ENCODE results near the gene FBXO34. TPM values are rescaled to one million over a fixed set of nuclear protein-coding genes. Genes with fewer than 3 reads are reported as not detected.

The FBXO34 gene, protein sequence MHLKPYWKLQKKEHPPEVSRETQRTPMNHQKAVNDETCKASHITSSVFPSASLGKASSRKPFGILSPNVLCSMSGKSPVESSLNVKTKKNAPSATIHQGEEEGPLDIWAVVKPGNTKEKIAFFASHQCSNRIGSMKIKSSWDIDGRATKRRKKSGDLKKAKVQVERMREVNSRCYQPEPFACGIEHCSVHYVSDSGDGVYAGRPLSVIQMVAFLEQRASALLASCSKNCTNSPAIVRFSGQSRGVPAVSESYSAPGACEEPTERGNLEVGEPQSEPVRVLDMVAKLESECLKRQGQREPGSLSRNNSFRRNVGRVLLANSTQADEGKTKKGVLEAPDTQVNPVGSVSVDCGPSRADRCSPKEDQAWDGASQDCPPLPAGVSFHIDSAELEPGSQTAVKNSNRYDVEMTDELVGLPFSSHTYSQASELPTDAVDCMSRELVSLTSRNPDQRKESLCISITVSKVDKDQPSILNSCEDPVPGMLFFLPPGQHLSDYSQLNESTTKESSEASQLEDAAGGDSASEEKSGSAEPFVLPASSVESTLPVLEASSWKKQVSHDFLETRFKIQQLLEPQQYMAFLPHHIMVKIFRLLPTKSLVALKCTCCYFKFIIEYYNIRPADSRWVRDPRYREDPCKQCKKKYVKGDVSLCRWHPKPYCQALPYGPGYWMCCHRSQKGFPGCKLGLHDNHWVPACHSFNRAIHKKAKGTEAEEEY
- total RNA-seq, result 10 to 100 TPM; 16.3 to 30.1 TPM

DNA sequence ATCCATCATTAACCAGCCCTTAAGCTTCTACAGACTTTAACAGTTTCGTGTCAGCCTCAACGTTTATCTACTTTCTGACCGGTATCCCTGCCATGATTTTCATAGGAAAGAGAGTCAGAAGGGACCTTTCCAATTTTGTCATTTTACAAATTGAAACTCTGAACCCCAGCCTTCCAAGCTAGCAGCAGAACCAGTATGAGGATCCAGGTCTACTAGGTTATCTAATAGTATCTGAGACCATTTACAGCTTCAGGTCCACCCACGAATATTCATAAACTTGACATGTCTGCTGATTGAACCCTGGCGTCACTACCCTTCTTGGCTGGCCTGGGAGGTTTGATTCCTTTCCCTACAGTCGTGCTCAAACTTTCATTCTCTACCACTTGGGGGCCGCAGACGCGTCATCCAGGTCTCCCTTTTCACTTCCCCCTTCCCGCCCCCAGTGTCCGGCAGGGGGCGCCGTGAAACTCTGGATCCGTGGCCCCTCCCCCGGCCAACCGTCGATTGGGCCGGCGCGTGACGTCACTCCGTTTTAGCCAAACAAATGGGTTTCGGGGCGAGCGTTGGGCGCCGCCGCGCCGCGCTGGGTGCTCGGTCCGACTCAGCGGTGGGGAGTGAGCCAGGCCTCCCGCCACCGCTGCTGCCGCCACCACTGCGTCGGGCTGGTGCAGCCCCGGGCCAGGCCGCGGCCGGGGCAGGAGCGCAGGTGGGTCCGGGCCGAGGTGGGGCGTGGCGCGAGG lies at the start of gene FBXO34:
TSS of gene FBXO34 (plus strand) at position 590 of the 740 bp plus-strand sequence. CDS start 78,970 bp downstream, outside the sequence.
- Mint-ChIP-seq H3K9me3 (no peaks in the 10 kb centered on the region), H3K36me3 (ENCODE audit: low read depth) (no peaks in the 10 kb centered on the region), H3K27ac (peak within 1 kb of the TSS; percentile 90), H3K27me3 (no peaks in the 10 kb centered on the region), H3K4me3 (peak within 1 kb of the TSS; percentile 89), H3K4me1 (peaks cover 17% of the 10 kb centered on the region)
- peak; percentile 91 for ATAC-seq (replicated peaks)

DNA sequence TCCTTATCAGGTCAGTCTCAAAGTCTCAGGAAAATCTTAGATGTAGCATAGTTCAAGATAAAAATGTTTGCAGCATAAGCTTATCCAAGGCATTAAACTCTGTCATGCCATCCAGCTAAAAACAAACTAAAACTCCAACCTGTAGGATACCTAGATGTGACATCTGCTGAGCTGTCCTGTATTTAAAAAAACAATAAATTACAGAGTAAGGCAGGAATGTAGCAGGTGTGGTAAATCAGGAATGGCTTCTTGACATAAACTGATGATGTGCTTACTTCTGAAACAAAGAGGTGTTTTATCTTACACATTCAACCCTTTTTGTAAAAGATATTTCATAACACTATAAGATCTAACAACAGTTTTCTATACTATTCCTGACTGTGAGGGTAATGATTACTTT lies 49.3 kb upstream of the FBXO34 start:
- Mint-ChIP-seq H3K27me3 (peaks cover 7% of the 10 kb centered on the region), H3K4me3 (no peak overlapping the region), H3K4me1 (peaks cover 6% of the 10 kb centered on the region), H3K27ac (peak overlapping the region; percentile 8), H3K36me3 (ENCODE audit: low read depth) (no peaks in the 10 kb centered on the region), H3K9me3 (peaks cover 8% of the 10 kb centered on the region)
- ATAC-seq (replicated peaks), result no peak

- no peaks in the 10 kb centered on the region for H3K36me3 Mint-ChIP-seq (ENCODE audit: low read depth)
- H3K9me3 Mint-ChIP-seq, result peaks cover 8% of the 10 kb centered on the region
- no peak overlapping the region for H3K4me3 Mint-ChIP-seq
- peaks cover 7% of the 10 kb centered on the region for H3K27me3 Mint-ChIP-seq
- H3K4me1 Mint-ChIP-seq, result peaks cover 6% of the 10 kb centered on the region
- no peak for ATAC-seq (replicated peaks)
- H3K27ac Mint-ChIP-seq, result no peak overlapping the region
Measured at GRCh38 chr14:55223364-55223763, 47.9 kb upstream of the FBXO34 start.

DNA sequence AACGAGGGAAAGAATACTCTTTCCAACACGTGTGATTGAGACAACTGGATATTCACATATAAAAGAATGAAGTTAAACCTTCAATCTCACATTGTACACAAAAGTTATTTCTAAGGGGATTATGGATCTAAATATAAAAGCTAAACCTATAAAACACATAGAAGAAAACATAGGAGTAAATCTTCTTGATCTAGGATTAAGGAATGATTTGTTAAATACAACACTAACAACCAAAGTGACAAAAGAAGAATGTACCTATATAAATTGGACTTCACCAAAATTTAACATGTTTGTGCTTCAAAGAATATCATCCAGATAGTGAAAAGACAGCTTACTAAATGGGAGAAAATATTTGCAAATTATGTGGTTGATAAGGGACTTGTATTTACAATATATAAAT lies 43.0 kb upstream of the FBXO34 start:
- H3K4me3 Mint-ChIP-seq, result no peak overlapping the region
- H3K27me3 Mint-ChIP-seq, result peaks cover 7% of the 10 kb centered on the region
- no peak for ATAC-seq (replicated peaks)
- no peaks in the 10 kb centered on the region for H3K36me3 Mint-ChIP-seq (ENCODE audit: low read depth)
- H3K27ac Mint-ChIP-seq, result no peak overlapping the region
- H3K4me1 Mint-ChIP-seq, result no peaks in the 10 kb centered on the region
- H3K9me3 Mint-ChIP-seq, result peaks cover 8% of the 10 kb centered on the region

- Mint-ChIP-seq H3K4me1 (no peaks in the 10 kb centered on the region), H3K27ac (no peak overlapping the region), H3K36me3 (ENCODE audit: low read depth) (no peaks in the 10 kb centered on the region), H3K27me3 (peaks cover 7% of the 10 kb centered on the region), H3K4me3 (no peak overlapping the region), H3K9me3 (no peaks in the 10 kb centered on the region)
- no peak for ATAC-seq (replicated peaks)
Measured at GRCh38 chr14:55233591-55233990, 37.6 kb upstream of the FBXO34 start.

GRCh38 chr14:55238019-55238680 lies 33.1 kb upstream of the FBXO34 start:
- Mint-ChIP-seq H3K27me3 (peaks cover 14% of the 10 kb centered on the region), H3K4me3 (no peak overlapping the region), H3K36me3 (ENCODE audit: low read depth) (no peaks in the 10 kb centered on the region), H3K9me3 (no peaks in the 10 kb centered on the region), H3K4me1 (no peaks in the 10 kb centered on the region), H3K27ac (no peak overlapping the region)
- ATAC-seq (replicated peaks), result no peak

DNA sequence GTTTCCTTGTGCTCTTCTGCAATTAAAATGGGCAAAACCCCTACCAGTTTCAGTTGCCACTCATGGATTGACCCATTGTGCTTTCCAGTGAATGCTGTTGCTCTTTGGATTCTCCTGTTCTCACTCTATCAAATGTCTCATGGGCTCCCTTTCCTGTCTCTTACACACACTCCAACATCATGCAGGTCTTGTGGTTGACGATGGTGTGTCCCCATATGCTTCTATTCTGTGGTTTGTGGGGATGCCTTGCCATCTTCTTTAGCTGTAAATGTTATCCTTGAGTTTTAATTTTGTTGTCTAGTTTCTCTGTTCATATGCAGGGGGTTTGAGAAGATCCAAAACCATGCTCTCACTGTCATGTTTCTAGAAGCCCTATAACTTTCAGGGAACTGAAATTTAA lies 31.9 kb upstream of the FBXO34 start:
- Mint-ChIP-seq H3K27ac (no peak overlapping the region), H3K36me3 (ENCODE audit: low read depth) (no peaks in the 10 kb centered on the region), H3K27me3 (peaks cover 14% of the 10 kb centered on the region), H3K9me3 (no peaks in the 10 kb centered on the region), H3K4me3 (no peak overlapping the region), H3K4me1 (no peaks in the 10 kb centered on the region)
- no peak for ATAC-seq (replicated peaks)

DNA sequence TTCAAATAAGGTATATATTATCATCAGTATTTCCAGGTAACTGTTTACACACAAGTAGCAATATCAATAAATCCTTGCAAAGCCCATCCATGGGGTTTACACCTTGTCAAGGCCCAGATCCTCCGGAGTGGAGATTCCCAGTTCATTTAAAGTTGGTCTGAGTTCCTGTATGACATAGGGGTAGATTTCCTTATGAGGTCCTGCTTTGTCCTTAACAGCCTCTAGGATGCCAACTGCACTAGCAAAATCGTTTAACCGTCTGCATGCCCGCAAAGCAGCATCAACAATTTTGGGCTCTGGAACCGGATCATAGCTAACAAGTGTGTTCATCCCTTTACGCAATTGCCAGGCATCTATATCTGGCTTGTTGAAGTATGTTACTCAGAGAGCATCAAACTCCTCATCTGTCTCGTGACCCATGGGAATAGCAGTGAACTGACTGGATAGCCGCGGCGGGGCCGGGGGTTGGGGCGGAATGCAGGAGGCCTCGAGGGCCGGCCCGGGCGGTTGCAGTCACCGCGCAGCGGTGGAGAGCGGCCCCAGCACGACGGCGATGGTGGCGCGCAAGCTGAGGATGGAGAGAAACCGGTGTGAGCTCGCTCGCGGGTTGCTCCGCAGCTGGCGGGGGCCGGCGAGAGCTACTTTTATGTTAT lies 30.6 kb upstream of the FBXO34 start:
- no peak for ATAC-seq (replicated peaks)
- H3K9me3 Mint-ChIP-seq, result no peaks in the 10 kb centered on the region
- H3K4me1 Mint-ChIP-seq, result no peaks in the 10 kb centered on the region
- H3K27ac Mint-ChIP-seq, result no peak overlapping the region
- no peaks in the 10 kb centered on the region for H3K36me3 Mint-ChIP-seq (ENCODE audit: low read depth)
- no peak overlapping the region for H3K4me3 Mint-ChIP-seq
- peaks cover 11% of the 10 kb centered on the region for H3K27me3 Mint-ChIP-seq

GRCh38 chr14:55241673-55242072 lies 29.5 kb upstream of the FBXO34 start:
- Mint-ChIP-seq H3K4me3 (no peak overlapping the region), H3K4me1 (no peaks in the 10 kb centered on the region), H3K36me3 (ENCODE audit: low read depth) (no peaks in the 10 kb centered on the region), H3K27ac (no peak overlapping the region), H3K9me3 (no peaks in the 10 kb centered on the region), H3K27me3 (peaks cover 11% of the 10 kb centered on the region)
- ATAC-seq (replicated peaks), result no peak

DNA sequence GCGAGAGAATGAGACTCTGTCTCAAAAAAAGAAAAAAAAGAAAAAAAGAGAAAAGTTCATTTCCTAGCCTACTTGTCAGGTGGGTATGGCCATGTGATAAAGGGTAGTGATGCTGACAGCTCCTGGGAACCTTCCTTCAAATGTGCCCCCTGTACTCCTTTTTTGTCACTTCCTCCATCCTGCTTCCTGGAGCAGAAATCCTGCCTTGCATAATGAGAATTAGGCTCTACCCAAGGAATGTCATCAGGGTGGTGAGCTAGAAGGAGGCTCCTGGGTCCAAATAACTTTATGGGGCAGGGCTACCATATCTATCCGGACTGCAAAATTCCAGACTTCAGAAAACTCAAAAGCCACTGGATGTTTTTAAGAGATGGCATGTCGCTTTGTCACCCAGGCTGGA lies 27.8 kb upstream of the FBXO34 start:
- Mint-ChIP-seq H3K9me3 (no peaks in the 10 kb centered on the region), H3K4me3 (no peak overlapping the region), H3K27ac (no peak overlapping the region), H3K27me3 (peaks cover 11% of the 10 kb centered on the region), H3K36me3 (ENCODE audit: low read depth) (no peaks in the 10 kb centered on the region), H3K4me1 (no peaks in the 10 kb centered on the region)
- no peak for ATAC-seq (replicated peaks)

- Mint-ChIP-seq H3K27me3 (peaks cover 11% of the 10 kb centered on the region), H3K27ac (no peak overlapping the region), H3K4me3 (no peak overlapping the region), H3K4me1 (no peaks in the 10 kb centered on the region), H3K9me3 (no peaks in the 10 kb centered on the region), H3K36me3 (ENCODE audit: low read depth) (no peaks in the 10 kb centered on the region)
- no peak for ATAC-seq (replicated peaks)
Measured at GRCh38 chr14:55243813-55244212, 27.4 kb upstream of the FBXO34 start.

GRCh38 chr14:55245657-55246268 lies 25.5 kb upstream of the FBXO34 start:
- H3K4me3 Mint-ChIP-seq, result no peak overlapping the region
- H3K36me3 Mint-ChIP-seq (ENCODE audit: low read depth), result no peaks in the 10 kb centered on the region
- H3K4me1 Mint-ChIP-seq, result no peaks in the 10 kb centered on the region
- no peaks in the 10 kb centered on the region for H3K9me3 Mint-ChIP-seq
- H3K27me3 Mint-ChIP-seq, result peaks cover 14% of the 10 kb centered on the region
- H3K27ac Mint-ChIP-seq, result no peak overlapping the region
- peak; percentile 52 for ATAC-seq (replicated peaks)

DNA sequence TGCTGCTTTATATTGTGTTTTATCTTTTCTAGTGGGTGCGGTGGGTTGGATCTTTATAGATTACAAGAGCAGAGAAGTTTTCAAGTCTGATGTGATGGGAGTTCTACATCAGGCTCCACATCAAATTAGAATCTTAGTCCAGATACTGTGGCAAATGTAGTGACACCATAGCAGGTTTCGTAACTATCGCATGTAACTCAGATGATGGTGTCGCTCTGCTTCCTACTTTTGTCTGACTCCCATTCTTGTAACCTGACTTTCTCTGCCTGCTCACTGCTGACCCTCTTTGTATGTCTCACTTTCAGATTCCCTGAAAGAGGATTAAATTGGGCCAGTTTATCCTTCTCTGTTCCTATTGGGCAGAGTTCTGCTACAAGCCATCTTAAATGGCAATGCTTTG lies 22.8 kb upstream of the FBXO34 start:
- no peaks in the 10 kb centered on the region for H3K9me3 Mint-ChIP-seq
- no peak for ATAC-seq (replicated peaks)

More for the DNA sequence above, 22.8 kb upstream of the FBXO34 start:
- H3K36me3 Mint-ChIP-seq (ENCODE audit: low read depth), result no peaks in the 10 kb centered on the region
- peaks cover 7% of the 10 kb centered on the region for H3K27me3 Mint-ChIP-seq
- H3K4me3 Mint-ChIP-seq, result no peak overlapping the region
- H3K4me1 Mint-ChIP-seq, result no peaks in the 10 kb centered on the region
- no peak overlapping the region for H3K27ac Mint-ChIP-seq
